ENCODE data around the gene GRK5.
A peak's percentile ranks its signal among the peaks of the same experiment; 100 is the strongest.

Gene GRK5

GRCh38 chr10:119401671-119402395 is 194.5 kb downstream of the GRK5 start:
- Histone ChIP-seq H3K27me3 (ENCODE audit: control insufficient read depth, insufficient read depth, low read length) (no peaks in the 10 kb centered on the region), H3K4me1 (ENCODE audit: control insufficient read depth, insufficient read depth, low read length) (no peaks in the 10 kb centered on the region), H3K27ac (ENCODE audit: low read depth, low read length) (peak overlapping the region; percentile 22), H3K9ac (ENCODE audit: low read length) (no peak overlapping the region), H3K36me3 (ENCODE audit: control insufficient read depth, insufficient read depth, low read length) (no peaks in the 10 kb centered on the region), H3K4me3 (ENCODE audit: low read length) (no peak overlapping the region)

- H3K9ac ChIP-seq (ENCODE audit: low read length), result no peak overlapping the region
These were observed 196.6 kb downstream of the GRK5 start for GRCh38 chr10:119403921-119404320.

GRCh38 chr10:119404719-119405519 is 197.5 kb downstream of the GRK5 start:
- Histone ChIP-seq H3K27ac (ENCODE audit: low read depth, low read length) (no peak overlapping the region), H3K4me1 (ENCODE audit: control insufficient read depth, insufficient read depth, low read length) (no peaks in the 10 kb centered on the region), H3K4me3 (ENCODE audit: low read length) (no peak overlapping the region), H3K36me3 (ENCODE audit: control insufficient read depth, insufficient read depth, low read length) (no peaks in the 10 kb centered on the region), H3K9ac (ENCODE audit: low read length) (no peak overlapping the region), H3K27me3 (ENCODE audit: control insufficient read depth, insufficient read depth, low read length) (no peaks in the 10 kb centered on the region)

More at GRCh38 chr10:119403921-119404320, 196.6 kb downstream of the GRK5 start:
- H3K4me1 ChIP-seq (ENCODE audit: control insufficient read depth, insufficient read depth, low read length), result no peaks in the 10 kb centered on the region
- H3K27ac ChIP-seq (ENCODE audit: low read depth, low read length), result no peak overlapping the region
- no peaks in the 10 kb centered on the region for H3K27me3 ChIP-seq (ENCODE audit: control insufficient read depth, insufficient read depth, low read length)
- H3K4me3 ChIP-seq (ENCODE audit: low read length), result no peak overlapping the region
- H3K36me3 ChIP-seq (ENCODE audit: control insufficient read depth, insufficient read depth, low read length), result no peaks in the 10 kb centered on the region

GRCh38 chr10:119405520-119405807 is 198.1 kb downstream of the GRK5 start:
- Histone ChIP-seq H3K9ac (ENCODE audit: low read length) (no peak overlapping the region), H3K36me3 (ENCODE audit: control insufficient read depth, insufficient read depth, low read length) (no peaks in the 10 kb centered on the region)

GRCh38 chr10:119406137-119406536 is 198.8 kb downstream of the GRK5 start:
- Histone ChIP-seq H3K27ac (ENCODE audit: low read depth, low read length) (no peak overlapping the region), H3K4me3 (ENCODE audit: low read length) (no peak overlapping the region), H3K4me1 (ENCODE audit: control insufficient read depth, insufficient read depth, low read length) (no peaks in the 10 kb centered on the region), H3K36me3 (ENCODE audit: control insufficient read depth, insufficient read depth, low read length) (no peaks in the 10 kb centered on the region), H3K27me3 (ENCODE audit: control insufficient read depth, insufficient read depth, low read length) (no peaks in the 10 kb centered on the region), H3K9ac (ENCODE audit: low read length) (no peak overlapping the region)

More at GRCh38 chr10:119405520-119405807, 198.1 kb downstream of the GRK5 start:
- H3K4me3 ChIP-seq (ENCODE audit: low read length), result no peak overlapping the region
- no peaks in the 10 kb centered on the region for H3K4me1 ChIP-seq (ENCODE audit: control insufficient read depth, insufficient read depth, low read length)
- H3K27me3 ChIP-seq (ENCODE audit: control insufficient read depth, insufficient read depth, low read length), result no peaks in the 10 kb centered on the region
- no peak overlapping the region for H3K27ac ChIP-seq (ENCODE audit: low read depth, low read length)

- no peak overlapping the region for H3K9ac ChIP-seq (ENCODE audit: low read length)
- H3K4me1 ChIP-seq (ENCODE audit: control insufficient read depth, insufficient read depth, low read length), result no peaks in the 10 kb centered on the region
- H3K27me3 ChIP-seq (ENCODE audit: control insufficient read depth, insufficient read depth, low read length), result no peaks in the 10 kb centered on the region
- no peak overlapping the region for H3K27ac ChIP-seq (ENCODE audit: low read depth, low read length)
- no peak overlapping the region for H3K4me3 ChIP-seq (ENCODE audit: low read length)
- no peaks in the 10 kb centered on the region for H3K36me3 ChIP-seq (ENCODE audit: control insufficient read depth, insufficient read depth, low read length)
These were observed 199.4 kb downstream of the GRK5 start for GRCh38 chr10:119406601-119407253.

- Histone ChIP-seq H3K27ac (ENCODE audit: low read depth, low read length) (no peak overlapping the region), H3K4me1 (ENCODE audit: control insufficient read depth, insufficient read depth, low read length) (peaks cover 3% of the 10 kb centered on the region), H3K9ac (ENCODE audit: low read length) (no peak overlapping the region)
These were observed 199.9 kb downstream of the GRK5 start for GRCh38 chr10:119407254-119407777.

GRCh38 chr10:119408072-119408471 is 200.7 kb downstream of the GRK5 start:
- H3K4me3 ChIP-seq (ENCODE audit: low read length), result no peak overlapping the region
- H3K27ac ChIP-seq (ENCODE audit: low read depth, low read length), result no peak overlapping the region
- H3K9ac ChIP-seq (ENCODE audit: low read length), result no peak overlapping the region
- H3K27me3 ChIP-seq (ENCODE audit: control insufficient read depth, insufficient read depth, low read length), result no peaks in the 10 kb centered on the region
- peaks cover 10% of the 10 kb centered on the region for H3K4me1 ChIP-seq (ENCODE audit: control insufficient read depth, insufficient read depth, low read length)
- no peaks in the 10 kb centered on the region for H3K36me3 ChIP-seq (ENCODE audit: control insufficient read depth, insufficient read depth, low read length)

More at GRCh38 chr10:119407254-119407777, 199.9 kb downstream of the GRK5 start:
- no peaks in the 10 kb centered on the region for H3K36me3 ChIP-seq (ENCODE audit: control insufficient read depth, insufficient read depth, low read length)
- no peaks in the 10 kb centered on the region for H3K27me3 ChIP-seq (ENCODE audit: control insufficient read depth, insufficient read depth, low read length)
- H3K4me3 ChIP-seq (ENCODE audit: low read length), result no peak overlapping the region

- H3K4me1 ChIP-seq (ENCODE audit: control insufficient read depth, insufficient read depth, low read length), result peaks cover 16% of the 10 kb centered on the region
- no peak overlapping the region for H3K9ac ChIP-seq (ENCODE audit: low read length)
- no peak overlapping the region for H3K27ac ChIP-seq (ENCODE audit: low read depth, low read length)
- no peaks in the 10 kb centered on the region for H3K36me3 ChIP-seq (ENCODE audit: control insufficient read depth, insufficient read depth, low read length)
- H3K4me3 ChIP-seq (ENCODE audit: low read length), result no peak overlapping the region
- H3K27me3 ChIP-seq (ENCODE audit: control insufficient read depth, insufficient read depth, low read length), result no peaks in the 10 kb centered on the region
These were observed 201.6 kb downstream of the GRK5 start for GRCh38 chr10:119408969-119409371.

GRCh38 chr10:119409385-119409784 is 202.0 kb downstream of the GRK5 start:
- Histone ChIP-seq H3K9ac (ENCODE audit: low read length) (no peak overlapping the region), H3K4me1 (ENCODE audit: control insufficient read depth, insufficient read depth, low read length) (peaks cover 17% of the 10 kb centered on the region), H3K4me3 (ENCODE audit: low read length) (no peak overlapping the region), H3K27ac (ENCODE audit: low read depth, low read length) (no peak overlapping the region), H3K27me3 (ENCODE audit: control insufficient read depth, insufficient read depth, low read length) (no peaks in the 10 kb centered on the region), H3K36me3 (ENCODE audit: control insufficient read depth, insufficient read depth, low read length) (no peaks in the 10 kb centered on the region)

GRCh38 chr10:119409906-119410305 is 202.5 kb downstream of the GRK5 start:
- no peaks in the 10 kb centered on the region for H3K27me3 ChIP-seq (ENCODE audit: control insufficient read depth, insufficient read depth, low read length)
- H3K4me1 ChIP-seq (ENCODE audit: control insufficient read depth, insufficient read depth, low read length), result peaks cover 20% of the 10 kb centered on the region
- H3K9ac ChIP-seq (ENCODE audit: low read length), result no peak overlapping the region
- H3K4me3 ChIP-seq (ENCODE audit: low read length), result no peak overlapping the region
- H3K36me3 ChIP-seq (ENCODE audit: control insufficient read depth, insufficient read depth, low read length), result no peaks in the 10 kb centered on the region
- H3K27ac ChIP-seq (ENCODE audit: low read depth, low read length), result no peak overlapping the region

GRCh38 chr10:119410361-119411116 is 203.2 kb downstream of the GRK5 start:
- H3K9ac ChIP-seq (ENCODE audit: low read length), result no peak overlapping the region
- H3K36me3 ChIP-seq (ENCODE audit: control insufficient read depth, insufficient read depth, low read length), result no peaks in the 10 kb centered on the region

More at GRCh38 chr10:119410361-119411116, 203.2 kb downstream of the GRK5 start:
- Histone ChIP-seq H3K27me3 (ENCODE audit: control insufficient read depth, insufficient read depth, low read length) (no peaks in the 10 kb centered on the region), H3K4me1 (ENCODE audit: control insufficient read depth, insufficient read depth, low read length) (peaks cover 20% of the 10 kb centered on the region), H3K27ac (ENCODE audit: low read depth, low read length) (no peak overlapping the region), H3K4me3 (ENCODE audit: low read length) (no peak overlapping the region)
